Forelimb muscle (tissue), 1 donor: ENCODE data around the gene PXDN. TPM values are rescaled to one million over a fixed set of nuclear protein-coding genes. Genes with fewer than 3 reads are reported as not detected.

Experiments
- DNase-seq: peaks from one replicate; pipeline ENCODE4 v3.0.0-alpha.2; 2013; ENCODE audit warnings: low read depth
- polyA plus RNA-seq: library from polyadenylated mRNA; unstranded; fragments of 120-200 nt; gene quantifications from one replicate; pipeline ENCODE4 v1.2.1, GENCODE V29; 2013; ENCODE audit not compliant: insufficient read length

The PXDN gene
- polyA plus RNA-seq, 1 donor, result 124 TPM

- no peak for DNase-seq
Observed at GRCh38 chr2:1651121-1652033, 92.9 kb downstream of the PXDN start.

- DNase-seq, result no peak
Observed at GRCh38 chr2:1650085-1650872, 94.0 kb downstream of the PXDN start.

DNA sequence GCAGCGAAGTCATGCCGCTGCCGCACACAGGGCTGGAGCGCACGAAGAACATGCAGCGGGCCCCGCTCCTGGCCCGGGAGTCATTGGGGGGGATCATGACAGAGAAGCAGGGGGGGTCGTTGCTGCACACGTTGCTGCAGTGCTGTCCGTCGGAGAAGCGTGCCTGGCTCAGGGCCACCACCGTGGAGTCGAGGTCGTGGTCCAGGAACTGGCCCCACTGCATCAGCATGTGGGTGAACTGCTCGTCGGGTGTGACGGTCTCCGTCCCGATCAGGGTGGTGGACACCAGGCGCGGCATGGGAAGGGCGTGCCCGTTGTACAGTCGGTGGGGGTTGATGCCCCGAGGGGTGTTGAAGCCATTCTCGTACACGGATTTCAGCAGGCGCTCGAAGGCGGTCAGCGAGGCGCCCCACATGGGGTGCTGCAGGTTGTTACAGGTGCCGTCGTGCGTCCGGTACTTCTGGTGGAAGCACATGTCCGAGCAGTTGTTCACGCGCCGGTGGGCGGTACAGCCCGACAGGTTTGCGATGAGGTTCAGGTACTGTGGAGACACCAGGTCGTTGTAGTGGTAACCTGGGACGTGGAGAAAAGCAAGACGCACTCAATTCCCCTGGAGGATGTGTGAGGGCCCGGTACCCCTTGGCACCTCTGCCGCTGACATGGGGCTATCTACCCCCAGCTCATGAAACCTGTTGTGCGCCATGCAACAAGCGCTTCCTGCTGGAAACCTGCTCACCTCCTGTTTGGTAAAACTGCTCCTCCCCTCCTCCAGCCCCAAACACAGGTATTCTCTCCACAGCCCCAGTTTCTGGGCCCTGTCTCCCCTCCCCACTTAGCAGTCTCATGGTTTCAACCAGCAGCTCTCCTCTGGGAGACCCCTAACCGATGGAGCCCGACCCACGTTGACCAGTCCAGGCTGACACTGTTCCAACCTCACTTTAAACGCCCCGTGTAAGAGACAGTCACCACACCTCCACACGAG is 94.9 kb downstream of the PXDN start:
- DNase-seq, result no peak

DNA sequence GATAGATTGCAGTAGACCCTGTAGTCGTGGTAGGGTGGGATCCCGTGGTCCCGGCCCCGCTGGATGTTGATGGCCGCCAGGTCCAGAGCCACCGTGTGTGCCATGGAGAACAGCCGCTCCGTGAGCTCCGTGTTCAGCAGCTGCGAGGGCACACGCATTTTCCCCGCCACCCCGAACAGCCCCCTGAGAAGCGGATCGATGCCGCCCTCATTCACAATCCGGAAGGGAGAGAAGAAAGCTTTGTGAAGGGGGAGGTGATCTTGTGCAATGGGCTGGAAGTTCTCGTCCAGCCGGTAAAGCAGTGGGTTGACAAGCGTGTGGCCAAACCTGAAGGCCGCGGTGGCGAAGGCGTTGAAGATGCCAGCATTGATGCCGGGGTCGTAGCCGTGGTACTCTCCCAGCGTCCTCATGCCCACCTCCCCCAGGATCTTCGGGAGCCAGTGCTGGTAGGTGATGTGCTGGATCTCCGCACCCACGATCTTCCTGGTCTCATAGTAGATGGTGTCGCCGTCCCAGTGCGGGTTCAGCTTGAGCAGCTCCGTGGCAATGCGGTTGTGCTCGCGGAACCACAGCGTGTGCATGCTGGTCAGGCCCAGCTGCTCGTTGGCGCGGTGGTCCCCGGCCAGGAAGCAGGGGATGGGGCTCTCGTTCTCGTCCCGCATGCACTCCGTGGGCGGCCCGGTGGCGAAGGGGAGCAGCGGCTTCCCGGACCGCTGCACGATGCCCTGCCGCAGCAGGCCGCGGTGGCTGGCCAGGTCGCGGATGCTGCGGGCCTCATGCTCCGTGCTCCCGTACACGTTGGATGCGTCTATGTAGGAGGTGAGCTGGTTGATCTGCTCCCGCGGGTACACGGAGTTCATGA is 95.8 kb downstream of the PXDN start:
- DNase-seq, result no peak

GRCh38 chr2:1647417-1648240 is 96.7 kb downstream of the PXDN start:
- no peak for DNase-seq

DNA sequence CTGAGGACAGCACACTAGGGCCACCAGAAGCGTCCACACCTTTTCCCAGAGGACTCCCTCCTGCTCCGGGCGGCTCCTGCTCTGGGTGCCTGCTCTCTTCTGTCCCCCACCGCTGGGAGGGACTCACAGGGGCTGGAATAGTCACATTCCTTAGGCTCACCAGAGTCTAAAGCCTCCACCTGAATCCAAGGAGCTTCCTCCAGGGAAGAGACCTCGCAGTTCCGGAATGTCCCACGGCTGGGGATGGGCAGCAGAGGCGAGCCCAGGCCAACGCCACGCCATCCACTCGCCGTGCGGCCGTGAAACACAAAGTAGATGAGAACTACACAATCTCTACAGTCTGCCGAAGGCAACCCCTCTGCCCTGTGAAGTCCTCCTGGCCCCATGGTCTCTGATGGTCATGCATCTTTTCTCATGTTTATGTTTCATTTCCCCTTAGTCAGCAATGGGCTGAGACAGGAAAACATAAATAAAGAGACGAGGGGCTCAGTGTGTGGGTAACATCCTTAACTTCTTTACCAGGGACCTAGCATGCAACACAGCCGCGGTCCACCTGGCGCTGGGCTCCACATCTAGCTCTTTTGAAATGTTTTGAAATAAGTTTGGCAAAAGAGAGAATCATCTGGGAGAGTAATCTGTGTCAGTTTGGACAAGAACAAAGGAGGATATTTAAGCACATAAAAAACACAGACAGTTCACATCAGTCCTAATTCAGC is 98.4 kb downstream of the PXDN start:
- no peak for DNase-seq

- no peak for DNase-seq
Observed at GRCh38 chr2:1644427-1644826, 99.9 kb downstream of the PXDN start.

DNA sequence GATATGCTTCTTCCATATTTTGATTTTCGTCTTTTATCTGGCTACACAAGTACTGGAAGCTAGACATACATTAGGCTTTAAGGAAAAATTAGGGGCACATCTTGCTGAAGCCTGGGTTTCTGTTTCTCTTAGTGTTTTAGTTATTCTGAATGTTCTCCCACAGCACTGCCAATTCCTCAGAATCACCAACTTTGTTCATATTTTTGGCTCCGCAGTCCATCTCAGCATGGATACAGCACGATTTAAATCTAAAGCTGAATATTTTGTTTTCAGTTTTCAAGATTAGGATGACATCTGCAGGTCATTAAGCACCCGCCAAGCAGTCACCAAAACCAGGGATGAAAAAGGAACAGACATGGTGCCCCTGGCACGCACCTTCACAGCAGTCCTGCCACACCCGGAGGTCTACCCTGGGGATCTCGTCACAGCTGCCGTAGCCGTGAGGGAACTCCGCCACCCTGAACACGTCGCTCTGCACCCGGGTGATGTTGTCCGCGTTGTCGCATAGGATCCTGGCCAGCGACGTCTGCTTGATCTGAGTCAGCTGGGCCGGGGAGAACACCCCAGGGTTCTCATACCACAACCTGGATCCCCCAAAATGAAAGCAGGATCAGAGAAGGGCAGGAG is 101.2 kb downstream of the PXDN start:
- DNase-seq, result no peak

GRCh38 chr2:1642066-1642861 is 102.1 kb downstream of the PXDN start:
- DNase-seq, result no peak

- no peak for DNase-seq
Observed at GRCh38 chr2:1641523-1641922, 102.8 kb downstream of the PXDN start.

DNA sequence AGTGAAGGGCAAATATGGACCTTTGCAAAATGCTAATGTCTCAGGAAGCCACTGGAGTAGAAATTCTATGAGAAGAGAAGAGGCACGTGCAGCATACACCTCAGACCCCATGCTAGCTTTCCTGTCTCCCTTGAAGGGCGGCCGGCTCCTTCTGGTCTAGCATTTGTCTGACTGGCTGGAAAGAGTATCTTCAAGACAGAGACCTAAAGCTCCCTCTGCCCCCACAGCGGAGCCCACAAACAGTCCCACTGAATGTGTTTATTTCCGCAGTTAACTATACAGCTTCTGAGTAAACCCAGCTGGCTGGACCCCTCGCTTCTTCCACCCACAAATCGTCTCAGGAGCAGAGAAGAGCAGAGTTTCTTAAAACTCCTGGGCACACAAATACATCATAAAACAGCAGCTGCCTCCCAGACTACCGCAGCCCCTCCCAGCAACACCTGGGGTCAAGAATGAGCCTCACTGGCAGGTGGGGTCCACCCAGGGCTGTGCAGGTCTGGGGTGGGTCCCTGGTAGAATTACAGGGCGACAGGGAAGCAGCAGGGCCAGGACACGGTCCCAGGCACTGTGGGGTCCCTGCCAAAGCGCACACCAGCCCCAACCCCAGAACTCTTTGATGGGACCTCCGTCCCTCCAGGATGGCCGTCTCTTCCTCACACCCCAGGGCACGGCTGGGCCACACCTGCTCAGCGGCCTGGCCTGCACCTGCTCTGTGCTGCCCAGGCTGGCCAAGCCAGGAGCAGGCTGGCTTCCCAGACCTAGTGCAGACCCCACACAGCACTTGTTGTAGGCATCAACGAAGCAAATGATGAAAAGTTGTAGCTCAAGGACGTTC is 103.8 kb downstream of the PXDN start:
- no peak for DNase-seq

GRCh38 chr2:1639086-1639858 is 105.0 kb downstream of the PXDN start:
- DNase-seq, result no peak

DNA sequence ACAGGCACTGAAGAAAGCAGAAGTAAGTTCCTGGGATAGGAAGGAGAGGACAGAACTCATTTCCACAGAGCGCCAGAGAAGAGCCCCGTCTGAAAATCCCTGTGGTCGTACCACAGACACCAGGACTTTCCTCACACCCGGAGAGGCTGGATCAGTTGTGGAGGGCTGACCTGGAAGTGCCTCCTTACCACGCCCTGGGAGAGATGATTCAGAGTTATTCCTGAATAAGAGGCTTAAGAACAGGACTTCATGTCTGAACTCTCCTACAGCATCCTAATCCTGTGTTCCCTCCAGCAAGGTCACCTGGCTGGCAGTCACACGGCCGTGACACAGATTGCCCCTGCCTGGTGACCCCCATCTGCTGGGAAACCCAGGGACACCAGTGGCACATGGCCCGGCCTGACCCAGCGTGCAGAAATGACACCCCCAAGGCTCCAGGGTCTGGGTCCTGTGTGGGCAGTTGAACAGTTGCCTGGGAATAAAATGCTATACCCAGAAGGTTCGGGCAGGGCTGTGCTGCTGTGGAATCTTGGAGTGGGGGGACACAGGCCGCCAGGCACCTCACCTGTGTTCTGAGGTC is 105.9 kb downstream of the PXDN start:
- no peak for DNase-seq

DNA sequence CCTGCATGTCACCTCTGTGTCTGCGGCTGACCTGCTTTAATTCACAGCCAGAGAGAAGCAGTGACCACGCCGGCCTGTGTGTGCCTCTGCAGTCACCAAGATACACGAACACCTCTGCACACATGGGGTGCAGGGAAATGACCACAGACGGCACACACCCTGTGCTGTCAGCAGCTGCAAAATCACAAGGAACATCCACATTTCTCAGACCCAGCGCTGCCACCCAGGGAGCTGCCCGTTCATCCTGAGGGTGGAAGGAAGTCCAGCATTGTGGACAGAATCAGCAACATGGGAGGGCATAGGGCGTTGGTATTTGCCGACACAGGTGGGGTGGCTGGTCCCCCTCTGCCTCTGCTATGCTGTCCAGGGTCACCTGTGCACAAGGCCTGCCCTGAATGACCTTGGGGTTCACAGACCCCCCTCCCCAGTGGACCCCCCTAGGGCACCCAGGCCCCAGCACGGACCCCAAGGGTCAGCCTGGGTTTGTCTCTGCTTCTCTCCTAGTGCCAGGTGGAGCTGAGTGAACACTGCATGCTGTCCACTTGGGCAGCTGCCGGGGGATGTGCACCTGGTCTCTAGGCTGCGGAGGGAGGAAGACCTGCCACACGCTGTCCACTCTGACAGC is 107.4 kb downstream of the PXDN start:
- no peak for DNase-seq

DNA sequence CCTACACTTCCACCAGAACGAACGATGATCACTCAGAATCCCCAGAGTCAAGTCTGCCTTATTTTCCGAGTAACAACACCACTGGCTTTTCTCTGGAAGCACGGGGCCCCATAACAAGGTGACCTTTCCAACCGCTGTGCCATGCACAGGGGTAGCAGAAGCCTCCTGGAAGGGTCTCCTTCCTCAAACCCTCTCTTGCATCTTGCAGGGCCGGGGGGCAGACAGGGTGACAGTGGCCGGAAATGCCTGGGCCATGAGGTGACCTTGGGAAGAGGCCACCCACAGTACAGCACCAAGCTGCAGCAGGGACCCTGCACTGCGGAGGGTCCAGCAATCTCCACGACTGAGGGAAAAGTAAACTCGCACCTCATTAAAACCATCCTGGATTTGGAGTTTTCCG is 108.5 kb downstream of the PXDN start:
- DNase-seq, result no peak
